HCT116 (cell line): ENCODE data around the gene NDUFB10. TPM values are rescaled to one million over a fixed set of nuclear protein-coding genes. Genes with fewer than 3 reads are reported as not detected.

Source experiments
- ATAC-seq: fragments of 200-7000 bp; cut with Tn5 transposase; 2 replicates; pipeline ENCODE4 v1.9.1; 2020; ENCODE audit warnings: mild to moderate bottlenecking, moderate library complexity
- BruUV-seq: library from RNA; stranded (reverse); fragments of 400-500 nt; replicated peaks from 2 replicates; lab custom pipeline; 2021; lab: Mats Ljungman, UMichigan
- CTCF ChIA-PET: fragments of 300-600 bp; sonication (Branson Sonifier 250); formaldehyde crosslinking; loops from one replicate; lab custom pipeline; 2021; ENCODE audit warnings: antibody characterized with exemption; lab: Charles Lee
- POLR2A ChIA-PET: fragments of 300-600, 350-600 bp; sonication (Branson Sonifier 250); formaldehyde crosslinking; loops from one replicate; lab custom pipeline; 2021; ENCODE audit warnings: antibody characterized with exemption; lab: Charles Lee
- RAD21 ChIA-PET, 2 experiments: fragments of 300-600 bp; sonication (Branson Sonifier 250); formaldehyde crosslinking; loops; one replicate each; lab custom pipeline; 2023; ENCODE audit warnings: low total read pairs in 2 of 2; ENCODE audit not compliant: uncharacterized antibody in 2 of 2, unreplicated experiment in 2 of 2, low non-redundant PET in 1 of 2; lab: Charles Lee
- DNase-seq: peaks from one replicate; pipeline ENCODE4 v3.0.0-alpha.2; 2010; ENCODE audit warnings: low read depth, low spot score
- H2AFZ ChIP-seq: fragments of 200-600 bp; shearing (Covaris generic), sonication (generic); 2 replicates; pipeline ENCODE4 v1.6.1; 2017; ENCODE audit warnings: low read depth, mixed run types, mixed read lengths, antibody characterized with exemption, low read length; ENCODE audit not compliant: poor library complexity, severe bottlenecking
- H3K27ac ChIP-seq: 2 replicates; pipeline ENCODE4 v1.5.1; 2012; ENCODE audit warnings: low read depth, low read length
- H3K27me3 ChIP-seq: fragments of 200-600 bp; sonication (generic); 2 replicates; pipeline ENCODE4 v1.6.1; 2016; ENCODE audit warnings: mixed run types, low read length, mixed read lengths; ENCODE audit not compliant: insufficient read depth
- H3K36me3 ChIP-seq, 2 experiments: fragments of 200-500 bp in 1 of 2; fragments of 200-600 bp in 1 of 2; sonication (Bioruptor generic) in 1 of 2; sonication (generic) in 1 of 2; 2 replicates each; pipeline versions ENCODE4 v1.5.1 to v1.6.1; 2014 to 2016; ENCODE audit warnings: low read length in 2 of 2, inconsistent platforms in 1 of 2, mixed read lengths in 1 of 2, mixed run types in 1 of 2; ENCODE audit not compliant: insufficient read depth in 2 of 2, control insufficient read depth in 1 of 2
- H3K4me1 ChIP-seq, 2 experiments: fragments of 200-600 bp in 1 of 2; sonication (generic) in 1 of 2; 2 replicates each; pipeline versions ENCODE4 v1.5.1 to v1.6.1; 2012 to 2017; ENCODE audit warnings: low read length in 2 of 2, inconsistent platforms in 1 of 2, mild to moderate bottlenecking in 1 of 2, mixed read lengths in 1 of 2, mixed run types in 1 of 2, moderate library complexity in 1 of 2; ENCODE audit not compliant: insufficient read depth in 2 of 2, control insufficient read depth in 1 of 2
- H3K4me2 ChIP-seq: fragments of 200-600 bp; sonication (generic); 2 replicates; pipeline ENCODE4 v1.6.1; 2017; ENCODE audit warnings: mixed run types, low read length, mixed read lengths
- H3K4me3 ChIP-seq, 2 experiments: fragments of 200-600 bp in 1 of 2; sonication (generic) in 1 of 2; replicated peaks in 1 of 2; 2 replicates each; pipeline ENCODE4 v1.5.1; 2011 to 2016; ENCODE audit warnings: low read length in 2 of 2, control low read depth in 1 of 2, low read depth in 1 of 2, mild to moderate bottlenecking in 1 of 2, mixed read lengths in 1 of 2, mixed run types in 1 of 2
- H3K79me2 ChIP-seq: fragments of 200-600 bp; sonication (generic); 2 replicates; pipeline ENCODE4 v1.6.1; 2017; ENCODE audit warnings: mild to moderate bottlenecking, mixed run types, low read length, moderate library complexity, mixed read lengths; ENCODE audit not compliant: insufficient read depth
- H3K9ac ChIP-seq: fragments of 200-600 bp; sonication (generic); 2 replicates; pipeline ENCODE4 v1.6.1; 2016; ENCODE audit warnings: low read length, mixed read lengths
- H3K9me2 ChIP-seq: fragments of 200-600 bp; sonication (generic), shearing (Covaris generic); 2 replicates; pipeline ENCODE4 v1.6.1; 2017; ENCODE audit warnings: mixed run types, mild to moderate bottlenecking, moderate library complexity; ENCODE audit not compliant: insufficient read depth
- H3K9me3 ChIP-seq, 2 experiments: fragments of 200-500 bp in 1 of 2; fragments of 200-600 bp in 1 of 2; sonication (Bioruptor generic) in 1 of 2; sonication (generic) in 1 of 2; 2 replicates each; pipeline ENCODE4 v1.6.1; 2014 to 2017; ENCODE audit warnings: low read length in 2 of 2, mixed read lengths in 2 of 2, inconsistent platforms in 1 of 2, low read depth in 1 of 2, mild to moderate bottlenecking in 1 of 2, mixed run types in 1 of 2, moderate library complexity in 1 of 2; ENCODE audit not compliant: control insufficient read depth in 1 of 2, insufficient read depth in 1 of 2
- H4K20me1 ChIP-seq: fragments of 200-600 bp; sonication (generic), shearing (Covaris generic); 2 replicates; pipeline ENCODE4 v1.6.1; 2017; ENCODE audit warnings: mixed run types, mild to moderate bottlenecking, moderate library complexity; ENCODE audit not compliant: insufficient read depth
- CBX3 ChIP-seq: IDR thresholded peaks from 2 replicates; pipeline ENCODE4 v1.6.1; 2012; ENCODE audit warnings: low read depth
- CEBPB ChIP-seq: IDR thresholded peaks from 2 replicates; pipeline ENCODE4 v1.6.1; 2012; ENCODE audit warnings: low read depth
- CTCF ChIP-seq, 3 experiments: fragments of 200-600 bp in 1 of 3; sonication (generic) in 1 of 3; IDR thresholded peaks in 2 of 3; conservative IDR thresholded peaks in 1 of 3; 2 replicates each; pipeline ENCODE4 v1.5.1; 2012 to 2017; ENCODE audit warnings: low read depth in 2 of 3, low read length in 2 of 3, antibody characterized with exemption in 1 of 3, borderline replicate concordance in 1 of 3, control low read depth in 1 of 3, mild to moderate bottlenecking in 1 of 3, mixed read lengths in 1 of 3, mixed run types in 1 of 3, moderate library complexity in 1 of 3; ENCODE audit not compliant: insufficient read depth in 1 of 3
- EGR1 ChIP-seq: IDR thresholded peaks from 2 replicates; pipeline ENCODE4 v1.6.1; 2012; ENCODE audit warnings: low read depth
- ELF1 ChIP-seq: IDR thresholded peaks from 2 replicates; pipeline ENCODE4 v1.6.1; 2012; ENCODE audit warnings: low read depth, borderline replicate concordance
- EZH2 ChIP-seq: fragments of 200-600 bp; sonication (generic); IDR thresholded peaks from 2 replicates; pipeline ENCODE4 v1.6.1; 2017; ENCODE audit warnings: antibody characterized with exemption, mixed run types
- EZH2phosphoT487 ChIP-seq: fragments of 200-600 bp; IDR thresholded peaks from 2 replicates; pipeline ENCODE4 v1.6.1; 2018; ENCODE audit warnings: antibody characterized with exemption, borderline replicate concordance
- MAX ChIP-seq: IDR thresholded peaks from 2 replicates; pipeline ENCODE4 v1.6.1; 2012
- POLR2A ChIP-seq: IDR thresholded peaks from 2 replicates; pipeline ENCODE4 v1.7.0; 2011; ENCODE audit warnings: borderline replicate concordance; ENCODE audit not compliant: insufficient read depth, insufficient read length; ENCODE audit errors: extremely low read depth
- RAD21 ChIP-seq: IDR thresholded peaks from 2 replicates; pipeline ENCODE4 v1.6.1; 2012; ENCODE audit warnings: low read depth, mild to moderate bottlenecking
- SIN3A ChIP-seq: IDR thresholded peaks from 2 replicates; pipeline ENCODE4 v1.6.1; 2012; ENCODE audit warnings: low read depth
- SRF ChIP-seq: IDR thresholded peaks from 2 replicates; pipeline ENCODE4 v1.6.1; 2012; ENCODE audit warnings: low read depth
- YY1 ChIP-seq: IDR thresholded peaks from 2 replicates; pipeline ENCODE4 v1.6.1; 2011; ENCODE audit warnings: low read length, low read depth, moderate library complexity, mild to moderate bottlenecking; ENCODE audit not compliant: insufficient replicate concordance; ENCODE audit errors: extremely low read depth
- intact Hi-C: fragments of 100-400 bp; cut with micrococcal nuclease; formaldehyde crosslinking; loops from 2 replicates; pipeline ENCODE4 v1.10.0; 2022
- total RNA-seq: library from RNA; stranded (reverse); gene quantifications from one replicate; pipeline ENCODE4 v1.2.1, GENCODE V29; 2021; ENCODE audit not compliant: unreplicated experiment

Gene NDUFB10
- total RNA-seq, 1 experiment from 2014 or later: 273 TPM

- no TSS peak for BruUV-seq
- no peak overlapping the region for H3K4me2 ChIP-seq
Observed at GRCh38 chr16:1945559-1946391, 13.6 kb upstream of the NDUFB10 start.

GRCh38 chr16:1946495-1947368 is 12.6 kb upstream of the NDUFB10 start:
- no peak for ATAC-seq
- H2AFZ ChIP-seq: no peak overlapping the region
- DNase-seq: no peak
- H3K4me3 ChIP-seq: no peak overlapping the region
- ChIA-PET RAD21 (interaction anchor here in 1 of 2 experiments (0.5 to 0.7 kb wide), 2 partner anchors 95 to 97 kb away, joined by 3 read pairs; no protein-coding TSS in a partner anchor), POLR2A (interaction anchor here (2.4 kb wide), 1 partner anchor 18 kb away, joined by 7 read pairs; the partner anchor contains the start of gene RPS2), CTCF (no interaction called here)
- H3K36me3 ChIP-seq: no peaks in the 10 kb centered on the region
- intact Hi-C loops: no loop called here
- BruUV-seq: no TSS peak
- H3K4me1 ChIP-seq: peaks cover 12 to 22% of the 10 kb centered on the region in 2 experiments
- no peak overlapping the region for H3K4me2 ChIP-seq
- H3K79me2 ChIP-seq: no peaks in the 10 kb centered on the region
- H3K9me2 ChIP-seq: no peaks in the 10 kb centered on the region
- H3K9ac ChIP-seq: no peak overlapping the region
- H3K27me3 ChIP-seq: no peaks in the 10 kb centered on the region
- no peaks in the 10 kb centered on the region for H4K20me1 ChIP-seq
- no peak overlapping the region for H3K27ac ChIP-seq
- H3K9me3 ChIP-seq: no peaks in the 10 kb centered on the region
- no peak for TF ChIP-seq SRF
- TF ChIP-seq EZH2: no peak
- no peak for TF ChIP-seq MAX
- TF ChIP-seq SIN3A: no peak
- no peak for TF ChIP-seq CTCF (IDR thresholded peaks at IDR 0.05 in 2 of 3, conservative IDR thresholded peaks at IDR 0.05 in 1 of 3; ENCODE audit: borderline replicate concordance in 1 of 3, insufficient read depth in 1 of 3, low read depth in 2 of 3, low read length in 2 of 3)
- TF ChIP-seq CEBPB: no peak
- no peak for TF ChIP-seq YY1
- TF ChIP-seq CBX3: no peak

More at GRCh38 chr16:1945559-1946391, 13.6 kb upstream of the NDUFB10 start:
- Histone ChIP-seq H3K9me3 (no peaks in the 10 kb centered on the region), H3K27ac (no peak overlapping the region), H4K20me1 (no peaks in the 10 kb centered on the region), H3K4me3 (no peak overlapping the region), H2AFZ (no peak overlapping the region), H3K36me3 (no peaks in the 10 kb centered on the region), H3K4me1 (peaks cover 14 to 26% of the 10 kb centered on the region in 2 experiments), H3K27me3 (no peaks in the 10 kb centered on the region), H3K9me2 (no peaks in the 10 kb centered on the region), H3K79me2 (no peaks in the 10 kb centered on the region), H3K9ac (no peak overlapping the region)
- intact Hi-C loops: no loop called here
- TF ChIP-seq CEBPB (no peak), EZH2phosphoT487 (no peak), EGR1 (no peak), RAD21 (no peak), CBX3 (no peak), ELF1 (no peak), POLR2A (no peak), MAX (no peak)
- CTCF ChIA-PET: no interaction called here
- POLR2A ChIA-PET: interaction anchor here (0.9 to 2.4 kb wide), 2 partner anchors 19 kb away, joined by 3 to 7 read pairs; partner anchors contain the start of gene RPS2
- RAD21 ChIA-PET: no interaction called here
- ATAC-seq (no peak), DNase-seq (no peak)
